NCI-H82 treated with DMSO at 0.1 percent for 48 hours (cell line): ENCODE results near the gene ITGAX.

ENCODE experiments used
- DNase-seq: peaks from one replicate; lab custom pipeline; 2025; ENCODE audit not compliant: unreplicated experiment; lab: John Stamatoyannopoulos, UW

The ITGAX gene

DNA sequence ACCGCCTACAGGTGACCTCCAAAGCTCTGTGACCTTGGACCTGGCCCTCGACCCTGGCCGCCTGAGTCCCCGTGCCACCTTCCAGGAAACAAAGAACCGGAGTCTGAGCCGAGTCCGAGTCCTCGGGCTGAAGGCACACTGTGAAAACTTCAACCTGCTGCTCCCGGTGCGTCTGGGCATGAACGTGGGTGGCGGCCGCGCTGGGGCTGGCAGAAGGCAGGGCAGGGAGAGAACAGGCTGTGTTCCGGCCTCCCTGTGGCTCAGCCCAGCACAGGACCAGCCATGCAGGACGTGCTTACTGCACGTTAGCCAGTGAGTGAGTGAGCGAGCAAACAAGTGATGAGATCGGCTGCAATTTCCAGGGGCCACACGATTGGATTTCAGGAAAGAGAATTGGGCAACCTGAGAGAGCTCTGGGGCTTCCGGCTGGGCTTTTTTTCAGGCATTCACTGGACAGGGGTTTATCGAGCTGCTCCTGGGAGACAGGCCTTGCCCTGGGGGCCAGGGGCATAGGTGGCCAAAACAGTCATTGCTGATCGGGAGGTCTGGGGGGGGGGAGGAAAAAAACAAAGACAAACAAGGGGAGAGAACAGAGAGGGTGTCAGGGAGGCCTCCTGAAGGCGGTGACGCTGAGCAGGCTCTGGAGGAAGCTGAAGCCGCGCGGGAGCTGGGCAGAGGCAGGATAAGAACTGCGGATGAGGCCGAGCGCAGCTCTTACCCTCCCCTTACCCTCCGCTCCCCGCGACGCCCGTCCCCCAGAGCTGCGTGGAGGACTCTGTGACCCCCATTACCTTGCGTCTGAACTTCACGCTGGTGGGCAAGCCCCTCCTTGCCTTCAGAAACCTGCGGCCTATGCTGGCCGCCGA is 16.9 kb downstream of the ITGAX start:
- no peak for DNase-seq

DNA sequence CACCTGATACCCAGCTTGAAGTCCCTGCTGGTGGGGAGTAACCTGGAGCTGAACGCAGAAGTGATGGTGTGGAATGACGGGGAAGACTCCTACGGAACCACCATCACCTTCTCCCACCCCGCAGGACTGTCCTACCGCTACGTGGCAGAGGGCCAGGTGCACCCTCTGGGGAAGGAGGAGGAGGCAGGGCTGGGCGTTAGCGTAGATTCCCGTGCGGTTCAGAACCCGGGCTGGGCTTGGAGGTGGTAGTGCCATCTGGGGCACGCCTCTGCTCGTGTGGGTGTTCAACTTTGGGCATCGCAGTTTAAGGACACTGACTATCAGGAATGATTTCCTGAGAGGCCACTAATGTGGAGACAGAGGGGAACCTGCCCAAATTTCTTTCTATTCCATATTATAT is 18.3 kb downstream of the ITGAX start:
- no peak for DNase-seq

DNA sequence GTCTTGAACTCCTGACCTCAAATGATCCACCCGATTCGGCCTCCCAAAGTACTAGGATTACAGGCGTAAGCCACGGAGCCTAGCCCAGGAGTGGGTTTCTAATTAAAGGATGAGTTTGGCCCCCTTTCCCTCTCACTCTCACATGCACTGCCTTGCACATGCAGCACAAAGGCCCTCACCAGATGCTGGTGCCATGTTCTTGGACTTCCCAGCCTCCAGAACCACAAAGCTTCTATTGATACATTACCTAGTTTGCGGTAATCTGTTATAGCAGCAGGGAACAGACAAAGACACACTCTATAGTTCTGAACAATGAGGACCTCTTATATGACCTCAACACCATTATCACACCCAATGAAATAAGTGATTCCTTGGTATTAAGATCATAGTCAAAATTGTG is 20.3 kb downstream of the ITGAX start:
- no peak for DNase-seq

DNA sequence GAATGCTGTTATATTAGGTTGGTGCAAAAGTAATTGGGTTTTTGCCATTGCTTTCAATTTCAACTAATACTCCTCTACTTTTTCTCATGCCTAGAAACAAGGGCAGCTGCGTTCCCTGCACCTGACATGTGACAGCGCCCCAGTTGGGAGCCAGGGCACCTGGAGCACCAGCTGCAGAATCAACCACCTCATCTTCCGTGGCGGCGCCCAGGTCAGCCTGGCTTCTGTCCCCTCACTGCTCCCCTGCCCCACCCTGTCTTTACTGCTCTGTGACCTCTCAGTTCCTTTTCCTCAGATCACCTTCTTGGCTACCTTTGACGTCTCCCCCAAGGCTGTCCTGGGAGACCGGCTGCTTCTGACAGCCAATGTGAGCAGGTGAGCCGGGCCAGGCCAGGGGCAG is 21.7 kb downstream of the ITGAX start:
- DNase-seq, result no peak

DNA sequence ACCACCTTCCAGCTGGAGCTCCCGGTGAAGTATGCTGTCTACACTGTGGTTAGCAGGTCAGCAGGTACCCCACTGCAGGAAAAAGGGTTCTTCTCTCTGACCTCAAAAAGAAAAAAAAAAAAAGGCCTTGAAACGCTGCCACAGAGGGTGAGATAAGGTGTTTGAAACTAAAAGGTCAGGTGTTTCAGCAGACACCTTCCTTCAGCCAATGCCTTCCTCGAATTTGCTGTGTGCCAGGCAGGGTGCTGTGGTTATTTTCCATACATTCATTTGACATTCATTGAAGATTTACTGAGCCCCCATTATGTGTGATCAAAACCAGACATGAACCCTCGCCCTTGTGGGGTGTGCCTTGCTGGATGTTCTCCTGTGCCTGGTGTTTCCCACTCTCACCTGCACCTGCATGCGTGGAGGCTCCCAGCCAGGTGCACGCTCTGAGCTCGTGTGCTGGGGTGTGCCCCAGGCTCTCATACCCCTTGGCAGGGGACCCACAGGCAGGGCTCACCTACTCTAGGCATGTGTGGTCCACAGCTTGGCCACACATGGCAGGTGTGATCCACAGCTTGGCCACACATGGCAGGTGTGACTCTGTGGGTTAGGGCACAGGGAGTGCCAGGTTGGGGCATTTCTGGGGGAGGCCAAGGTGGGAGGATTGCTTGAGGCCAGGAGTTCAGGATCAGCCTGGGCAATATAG is 22.4 kb downstream of the ITGAX start:
- no peak for DNase-seq

DNA sequence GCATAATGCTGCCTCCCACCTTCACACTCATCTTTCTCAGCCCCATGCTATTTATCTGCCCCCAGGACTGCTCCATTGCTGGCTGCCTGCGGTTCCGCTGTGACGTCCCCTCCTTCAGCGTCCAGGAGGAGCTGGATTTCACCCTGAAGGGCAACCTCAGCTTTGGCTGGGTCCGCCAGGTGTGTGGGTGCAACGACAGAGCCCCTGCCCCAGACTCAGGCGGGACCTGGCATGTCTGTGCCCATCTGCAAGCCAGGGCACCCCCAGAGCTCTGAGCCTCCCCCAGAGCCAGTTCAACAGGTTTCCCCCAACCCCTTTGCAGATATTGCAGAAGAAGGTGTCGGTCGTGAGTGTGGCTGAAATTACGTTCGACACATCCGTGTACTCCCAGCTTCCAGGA is 25.2 kb downstream of the ITGAX start:
- no peak for DNase-seq

DNA sequence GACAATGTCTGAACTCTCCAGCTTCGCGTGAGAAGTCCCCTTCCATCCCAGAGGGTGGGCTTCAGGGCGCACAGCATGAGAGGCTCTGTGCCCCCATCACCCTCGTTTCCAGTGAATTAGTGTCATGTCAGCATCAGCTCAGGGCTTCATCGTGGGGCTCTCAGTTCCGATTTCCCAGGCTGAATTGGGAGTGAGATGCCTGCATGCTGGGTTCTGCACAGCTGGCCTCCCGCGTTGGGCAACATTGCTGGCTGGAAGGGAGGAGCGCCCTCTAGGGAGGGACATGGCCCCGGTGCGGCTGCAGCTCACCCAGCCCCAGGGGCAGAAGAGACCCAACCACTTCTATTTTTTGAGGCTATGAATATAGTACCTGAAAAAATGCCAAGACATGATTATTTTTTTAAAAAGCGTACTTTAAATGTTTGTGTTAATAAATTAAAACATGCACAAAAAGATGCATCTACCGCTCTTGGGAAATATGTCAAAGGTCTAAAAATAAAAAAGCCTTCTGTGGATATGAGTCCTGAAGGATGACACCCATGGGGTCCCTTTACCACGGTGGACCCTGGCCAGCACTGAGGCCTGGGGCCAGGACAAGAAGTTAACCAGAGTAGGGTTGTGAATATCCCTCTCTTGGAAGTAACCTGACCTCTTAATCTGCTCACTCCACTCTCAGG is 27.6 kb downstream of the ITGAX start:
- no peak for DNase-seq

DNA sequence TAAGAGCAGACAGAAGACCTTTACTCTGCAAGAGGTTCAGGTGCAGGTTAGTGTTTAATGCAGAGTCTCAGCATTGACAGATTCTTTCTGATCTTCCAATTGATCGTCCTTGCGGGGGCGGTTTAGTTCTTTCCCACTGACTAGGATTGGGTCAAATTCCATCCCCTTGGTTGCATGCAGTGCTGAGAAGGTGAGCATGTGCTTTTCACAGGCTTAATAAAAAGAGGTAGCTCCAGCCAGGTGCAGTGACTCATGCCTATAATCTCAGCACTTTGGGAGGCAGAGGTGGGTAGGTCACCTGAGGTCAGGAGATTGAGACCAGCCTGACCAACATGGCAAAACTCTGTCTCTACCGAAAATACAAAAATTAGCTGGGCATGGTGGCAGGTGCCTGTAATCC is 30.7 kb downstream of the ITGAX start:
- DNase-seq, result no peak

DNA sequence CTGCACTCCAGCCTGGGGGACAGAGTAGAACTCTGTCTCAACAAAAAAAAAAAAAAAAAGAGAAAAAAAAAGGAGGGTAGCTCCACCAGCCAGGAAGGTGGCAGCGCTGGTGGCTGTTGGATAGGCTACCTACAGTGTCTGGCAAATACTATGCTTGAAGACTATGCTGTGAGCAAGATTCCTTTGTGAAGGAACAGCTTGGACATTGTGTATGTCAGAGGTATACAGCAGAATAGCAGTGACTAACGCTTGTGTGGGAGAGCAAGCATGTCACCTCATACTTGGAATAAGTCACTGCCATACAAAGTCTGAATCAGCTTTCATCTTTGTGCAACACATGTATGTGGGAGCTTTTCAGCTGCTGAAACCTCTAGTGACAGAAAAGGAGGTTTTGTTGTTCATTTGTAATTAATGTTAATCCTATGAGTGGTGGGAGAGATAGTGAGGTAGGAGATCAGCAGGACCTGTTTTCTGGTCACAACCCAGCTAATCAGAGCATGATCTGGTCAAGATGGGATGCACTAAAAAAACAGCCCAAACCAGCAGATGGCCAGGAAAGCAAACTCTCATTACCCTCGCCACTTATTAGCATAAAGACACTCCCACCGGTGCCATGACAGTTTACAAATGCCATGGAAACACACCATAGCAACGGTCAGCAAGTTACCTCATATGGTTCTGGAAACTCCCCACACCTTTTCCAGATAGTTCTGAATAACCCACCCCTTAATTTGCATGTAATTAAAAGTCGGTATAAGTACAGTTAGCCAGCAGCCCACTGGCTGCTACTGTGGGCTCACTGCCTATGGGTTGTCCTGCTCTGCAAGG is 31.4 kb downstream of the ITGAX start:
- no peak for DNase-seq

DNA sequence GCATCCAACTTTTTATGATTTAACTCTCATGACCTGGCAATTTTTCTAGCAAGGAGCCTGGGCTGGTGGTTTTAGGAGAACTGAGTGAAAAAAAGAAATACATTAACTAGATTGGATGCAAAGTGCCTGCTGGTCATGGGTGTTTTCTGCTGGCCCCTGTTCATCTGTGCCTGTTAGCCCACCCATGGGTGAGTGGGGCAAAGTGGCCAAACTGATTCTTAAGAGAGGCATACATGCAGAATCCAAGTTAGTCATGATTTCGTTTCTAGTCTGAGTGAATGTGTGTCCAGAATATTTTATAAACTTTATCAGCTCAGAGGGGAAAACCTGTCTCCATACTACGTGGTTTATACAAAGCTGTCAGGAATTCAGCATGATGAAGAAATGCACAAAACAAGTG is 33.6 kb downstream of the ITGAX start:
- no peak for DNase-seq

DNA sequence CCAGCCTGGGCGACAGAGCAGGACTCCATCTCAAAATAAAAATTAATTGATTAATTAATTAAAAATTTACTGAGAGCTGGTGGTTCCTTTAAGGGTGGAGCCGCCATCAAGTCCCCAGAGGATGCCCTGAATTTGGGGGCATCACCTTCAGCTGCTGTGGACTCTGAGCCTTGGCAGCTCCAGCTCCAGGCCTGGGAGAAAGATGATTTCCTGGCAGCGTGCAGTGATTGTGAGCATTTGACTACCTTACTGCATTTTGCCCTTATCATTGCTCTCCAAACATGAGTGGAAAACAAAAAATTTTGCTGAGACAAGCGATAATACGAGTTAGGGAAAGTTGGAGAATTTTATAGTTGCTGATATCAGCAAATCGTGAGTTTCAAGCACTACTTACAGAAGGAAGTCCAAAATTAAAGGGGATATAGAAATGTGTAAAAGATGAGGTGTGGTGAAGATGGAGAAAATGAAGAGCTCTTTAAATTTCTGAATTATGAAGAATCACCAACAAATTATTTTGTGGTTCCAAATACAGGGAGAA is 35.6 kb downstream of the ITGAX start:
- no peak for DNase-seq

DNA sequence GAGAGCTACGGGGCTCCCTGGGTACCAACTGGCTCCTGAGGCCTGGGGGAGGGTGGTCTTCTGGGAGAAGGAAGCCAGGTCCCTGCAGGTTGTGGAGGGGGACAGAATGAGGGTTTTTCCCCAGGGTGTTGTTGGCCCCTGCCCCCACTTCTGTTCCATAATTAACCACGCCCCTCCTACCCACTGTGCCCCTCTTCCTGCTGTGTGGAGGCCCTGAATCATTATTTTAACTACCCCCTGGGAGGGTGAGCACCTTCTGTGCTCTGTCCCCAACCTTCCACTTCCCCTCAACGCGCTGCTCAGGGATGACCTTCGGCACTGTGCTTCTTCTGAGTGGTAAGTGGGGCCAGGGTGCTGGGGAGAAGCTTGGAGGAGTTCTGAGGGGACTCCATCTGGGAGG is 38.1 kb downstream of the ITGAX start, which contains the start of gene ITGAD:
ITGAD (plus strand) TSS at position 280 of the 400 bp plus-strand sequence; CDS start at position 306, 26 bp downstream.
- DNase-seq, result no peak

DNA sequence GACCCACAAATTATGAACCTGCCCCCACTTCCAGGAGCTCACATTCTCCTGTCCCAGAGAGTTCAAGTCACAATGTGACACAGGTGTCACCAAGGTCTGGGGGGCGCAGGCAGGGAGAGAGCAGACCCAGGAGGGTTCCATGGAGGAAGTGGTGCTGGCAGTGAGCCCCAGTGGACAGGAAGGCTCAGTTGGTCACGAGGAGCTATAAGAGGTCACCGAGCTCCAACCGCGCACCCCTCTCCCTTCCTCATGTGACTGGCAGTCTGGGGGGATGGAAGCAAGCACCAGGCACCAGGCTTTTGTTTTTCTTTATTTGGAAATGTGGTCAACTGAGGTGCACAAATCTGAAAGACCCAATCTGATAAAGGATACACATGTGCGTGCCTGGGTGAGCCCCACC is 40.7 kb downstream of the ITGAX start:
- DNase-seq, result no peak

DNA sequence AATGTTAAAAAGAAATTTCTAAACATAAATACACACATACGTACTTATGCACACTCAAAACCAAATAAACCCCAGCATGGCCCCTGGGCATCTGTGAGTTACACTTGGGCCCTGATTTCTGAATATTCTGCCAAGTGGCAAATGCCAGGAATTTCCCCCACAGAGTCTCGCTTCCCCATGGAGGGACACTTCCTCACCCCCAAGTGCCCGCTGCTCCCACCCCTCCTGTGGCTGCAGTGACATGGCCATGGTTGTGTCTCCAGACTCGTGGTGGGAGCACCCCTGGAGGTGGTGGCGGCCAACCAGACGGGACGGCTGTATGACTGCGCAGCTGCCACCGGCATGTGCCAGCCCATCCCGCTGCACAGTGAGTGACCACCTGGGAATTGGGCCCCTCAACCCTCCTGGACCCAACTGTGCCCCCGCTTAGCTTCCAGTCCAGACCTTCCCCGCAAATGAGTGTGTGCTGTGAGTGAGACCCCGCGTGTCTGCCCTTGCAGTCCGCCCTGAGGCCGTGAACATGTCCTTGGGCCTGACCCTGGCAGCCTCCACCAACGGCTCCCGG is 42.2 kb downstream of the ITGAX start:
- no peak for DNase-seq

DNA sequence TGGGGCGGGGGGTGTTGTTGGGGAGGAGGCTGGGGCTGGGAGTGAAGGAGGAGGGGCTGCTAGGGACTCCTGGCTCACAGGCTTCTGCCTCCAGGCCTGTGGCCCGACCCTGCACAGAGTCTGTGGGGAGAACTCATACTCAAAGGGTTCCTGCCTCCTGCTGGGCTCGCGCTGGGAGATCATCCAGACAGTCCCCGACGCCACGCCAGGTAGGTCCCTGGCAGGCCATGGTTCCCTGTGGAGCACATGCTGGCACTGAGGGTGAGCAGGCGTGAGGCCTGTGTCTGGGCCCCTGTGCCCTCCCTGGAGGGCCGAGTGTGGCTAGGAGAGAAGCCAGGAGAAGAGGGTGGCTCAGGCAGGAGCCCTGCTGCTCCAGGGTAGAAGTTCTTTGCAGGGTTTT is 42.7 kb downstream of the ITGAX start:
- no peak for DNase-seq

DNA sequence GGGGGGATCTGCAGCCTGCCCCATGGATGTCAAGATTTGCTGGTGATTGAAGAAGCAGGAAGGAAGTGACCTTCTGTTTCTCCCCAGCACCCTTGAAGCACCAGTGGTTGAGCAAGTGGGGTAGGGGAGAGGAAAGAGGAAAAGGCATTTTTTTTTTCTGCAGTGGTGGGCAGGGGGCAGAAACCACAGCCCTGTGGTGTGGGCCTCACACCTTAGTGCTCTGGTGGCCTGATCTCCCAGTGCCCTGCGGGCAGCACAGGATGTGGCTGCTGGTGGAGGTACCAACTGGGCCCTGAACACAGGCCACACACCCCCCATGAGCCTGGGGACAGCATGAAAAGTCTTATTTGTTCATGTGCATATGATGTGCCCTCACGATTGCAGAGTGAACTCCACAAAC is 45.2 kb downstream of the ITGAX start:
- no peak for DNase-seq

DNA sequence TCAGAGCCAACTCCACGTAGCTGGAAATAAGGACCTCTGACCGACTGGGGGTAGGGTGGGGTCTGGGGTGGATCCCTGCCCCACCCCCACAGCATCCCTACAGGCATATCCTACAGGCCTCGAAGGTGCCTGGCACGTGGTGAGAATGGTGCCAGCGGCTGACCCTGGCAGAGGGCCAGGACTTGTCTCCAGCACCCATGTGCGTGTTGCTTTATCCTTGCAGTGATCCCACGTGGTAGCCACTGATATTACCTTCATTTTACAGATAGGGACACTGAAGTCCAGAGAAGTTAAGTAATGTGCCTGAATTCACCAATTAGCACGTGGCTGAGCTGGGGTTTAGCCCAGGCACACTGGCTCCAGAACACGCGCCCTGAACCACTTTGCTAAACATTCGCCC is 46.5 kb downstream of the ITGAX start:
- no peak for DNase-seq

DNA sequence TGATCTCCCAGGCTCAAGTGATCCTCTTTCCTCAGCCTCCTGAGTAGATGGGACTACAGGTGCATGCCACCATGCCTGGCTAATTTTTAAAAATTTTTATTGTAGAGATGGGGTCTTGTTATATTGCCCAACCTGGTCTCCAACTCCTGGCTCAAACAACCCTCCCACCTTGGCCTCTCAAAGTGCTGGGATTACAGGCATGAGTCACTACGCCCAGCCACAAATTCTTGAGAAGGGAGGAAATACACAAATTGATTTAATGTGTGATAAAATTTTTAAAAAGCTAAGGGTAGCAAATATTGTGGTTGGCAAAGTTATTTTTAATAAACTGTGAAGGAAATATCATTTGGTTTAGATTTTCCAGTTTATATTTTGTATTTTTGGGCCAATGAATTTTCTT is 47.7 kb downstream of the ITGAX start:
- no peak for DNase-seq

DNA sequence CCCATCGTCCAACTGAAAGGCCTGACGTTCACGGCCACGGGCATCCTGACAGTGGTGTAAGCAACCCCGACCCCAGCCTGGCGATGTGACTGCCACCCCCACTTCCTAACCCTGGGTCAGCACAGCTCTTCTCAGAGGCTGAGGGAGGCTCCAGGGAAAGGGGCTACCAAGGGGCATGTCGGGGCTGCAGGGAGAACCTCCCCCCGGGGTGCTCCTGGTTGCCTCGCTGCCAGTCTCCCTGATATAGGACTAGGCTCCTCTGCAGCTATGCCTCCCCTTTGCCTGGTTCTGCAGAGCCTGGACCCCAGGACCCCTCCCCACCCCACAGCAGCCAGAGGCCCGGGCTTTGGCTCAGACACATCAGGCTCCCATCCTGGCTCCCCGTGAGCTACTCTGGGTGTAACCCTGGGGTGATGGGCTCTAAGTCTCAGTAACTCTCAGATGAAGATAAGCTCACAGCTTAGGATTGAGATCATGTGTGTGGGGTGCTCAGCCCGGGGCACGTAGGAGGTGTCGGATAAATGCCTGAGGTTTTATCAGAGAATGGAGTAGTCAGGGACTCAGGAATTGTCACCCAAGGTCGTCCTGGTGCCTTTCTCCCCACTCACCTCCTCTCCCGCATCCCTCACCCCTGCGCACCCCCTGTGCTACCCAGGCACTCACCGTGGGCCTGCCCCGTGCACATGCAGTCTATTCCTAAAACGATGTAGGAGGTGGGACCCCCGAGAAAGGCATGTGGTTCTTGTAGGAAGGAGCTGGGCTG is 48.8 kb downstream of the ITGAX start:
- DNase-seq, result no peak
